DOHH2 (cell line): ENCODE data around the gene WLS.

Source experiments
- H3F3A ChIP-seq: fragments of 200-600 bp; sonication (generic), shearing (Covaris generic); 2 replicates; pipeline ENCODE4 v1.6.0; 2016; ENCODE audit warnings: antibody characterized with exemption, mild to moderate bottlenecking; ENCODE audit not compliant: control insufficient read depth, insufficient read depth
- H3K27ac ChIP-seq: fragments of 200-600 bp; sonication (generic); 2 replicates; pipeline ENCODE4 v1.5.1; 2014; ENCODE audit warnings: low read depth, mild to moderate bottlenecking, low read length, moderate library complexity
- H3K27me3 ChIP-seq: fragments of 200-600 bp; sonication (generic); 2 replicates; pipeline ENCODE4 v1.6.1; 2014; ENCODE audit warnings: mild to moderate bottlenecking, low read length, mixed read lengths; ENCODE audit not compliant: control insufficient read depth
- H3K36me3 ChIP-seq: fragments of 200-600 bp; sonication (generic); 2 replicates; pipeline ENCODE4 v1.6.1; 2014; ENCODE audit warnings: mild to moderate bottlenecking, low read length, moderate library complexity, mixed read lengths; ENCODE audit not compliant: control insufficient read depth
- H3K4me1 ChIP-seq: fragments of 200-600 bp; sonication (generic); 2 replicates; pipeline ENCODE4 v1.6.1; 2014; ENCODE audit warnings: mild to moderate bottlenecking, low read length, mixed read lengths; ENCODE audit not compliant: control insufficient read depth
- H3K4me2 ChIP-seq: fragments of 200-600 bp; sonication (generic); 2 replicates; pipeline ENCODE4 v1.6.0; 2014; ENCODE audit warnings: mild to moderate bottlenecking, low read length, moderate library complexity
- H3K4me3 ChIP-seq: fragments of 200-600 bp; sonication (generic); 2 replicates; pipeline ENCODE4 v1.5.1; 2014; ENCODE audit warnings: mild to moderate bottlenecking, low read length, mixed read lengths
- H3K79me2 ChIP-seq: fragments of 200-600 bp; sonication (generic); 2 replicates; pipeline ENCODE4 v1.6.1; 2014; ENCODE audit warnings: mild to moderate bottlenecking, low read length, mixed read lengths; ENCODE audit not compliant: control insufficient read depth
- H3K9me2 ChIP-seq: fragments of 200-600 bp; sonication (generic); replicated peaks from 2 replicates; pipeline ENCODE4 v1.6.1; 2014; ENCODE audit warnings: mild to moderate bottlenecking, low read length, mixed read lengths; ENCODE audit not compliant: control insufficient read depth
- H3K9me3 ChIP-seq: fragments of 200-600 bp; sonication (generic); 2 replicates; pipeline ENCODE4 v1.6.1; 2014; ENCODE audit warnings: antibody characterized with exemption, low read length, mixed read lengths; ENCODE audit not compliant: control insufficient read depth, insufficient read depth
- H4K20me1 ChIP-seq: fragments of 200-600 bp; sonication (generic); 2 replicates; pipeline ENCODE4 v1.6.0; 2014; ENCODE audit warnings: low read depth, mild to moderate bottlenecking, antibody characterized with exemption, low read length, moderate library complexity; ENCODE audit not compliant: control insufficient read depth, insufficient read depth
- CTCF ChIP-seq: fragments of 200-600 bp; sonication (generic); IDR thresholded peaks from one replicate; pipeline ENCODE4 v1.5.1; 2014; ENCODE audit warnings: antibody characterized with exemption, mild to moderate bottlenecking, low read depth, low read length; ENCODE audit not compliant: poor library complexity, severe bottlenecking
- EZH2phosphoT487 ChIP-seq: fragments of 200-600 bp; sonication (generic); IDR thresholded peaks from 2 replicates; pipeline ENCODE4 v1.6.1; 2017; ENCODE audit warnings: borderline replicate concordance, mild to moderate bottlenecking, antibody characterized with exemption, low read length, moderate library complexity, mixed read lengths

Gene WLS

GRCh38 chr1:68218490-68218889, 13.8 kb downstream of the WLS start:
- H3K9me2 ChIP-seq = no peaks in the 10 kb centered on the region
- H3K4me3 ChIP-seq = no peak overlapping the region
- no peaks in the 10 kb centered on the region for H3K4me1 ChIP-seq
- H3K27me3 ChIP-seq = no peaks in the 10 kb centered on the region
- no peak overlapping the region for H3K27ac ChIP-seq
- H3K79me2 ChIP-seq = no peaks in the 10 kb centered on the region
- no peaks in the 10 kb centered on the region for H4K20me1 ChIP-seq
- no peak overlapping the region for H3K4me2 ChIP-seq
- no peaks in the 10 kb centered on the region for H3K9me3 ChIP-seq
- no peaks in the 10 kb centered on the region for H3F3A ChIP-seq
- TF ChIP-seq EZH2phosphoT487 (no peak), CTCF (no peak)
- no peaks in the 10 kb centered on the region for H3K36me3 ChIP-seq

- Histone ChIP-seq H3K36me3 (no peaks in the 10 kb centered on the region), H3K4me2 (no peak overlapping the region), H3K79me2 (no peaks in the 10 kb centered on the region), H3K9me2 (no peaks in the 10 kb centered on the region), H3K4me3 (no peak overlapping the region), H3K27ac (no peak overlapping the region), H3K27me3 (no peaks in the 10 kb centered on the region), H3K4me1 (no peaks in the 10 kb centered on the region), H3F3A (no peaks in the 10 kb centered on the region), H4K20me1 (no peaks in the 10 kb centered on the region), H3K9me3 (no peaks in the 10 kb centered on the region)
- TF ChIP-seq CTCF (no peak), EZH2phosphoT487 (no peak)
Observed at GRCh38 chr1:68217618-68218017, 14.7 kb downstream of the WLS start.

GRCh38 chr1:68217060-68217554, 15.2 kb downstream of the WLS start:
- no peaks in the 10 kb centered on the region for H3K79me2 ChIP-seq
- H3K9me2 ChIP-seq = no peaks in the 10 kb centered on the region
- TF ChIP-seq CTCF (no peak), EZH2phosphoT487 (no peak)
- no peaks in the 10 kb centered on the region for H3K9me3 ChIP-seq
- no peaks in the 10 kb centered on the region for H4K20me1 ChIP-seq
- no peaks in the 10 kb centered on the region for H3K27me3 ChIP-seq
- H3F3A ChIP-seq = no peaks in the 10 kb centered on the region
- no peaks in the 10 kb centered on the region for H3K36me3 ChIP-seq
- H3K4me2 ChIP-seq = no peak overlapping the region
- H3K4me3 ChIP-seq = no peak overlapping the region
- no peaks in the 10 kb centered on the region for H3K4me1 ChIP-seq
- no peak overlapping the region for H3K27ac ChIP-seq
